Stimulated activated CD8-positive, alpha-beta memory T cell treated with anti-CD3 and anti-CD28 coated beads, Interleukin-7, amount 100 ng/mL, for 48 hours (primary cell): ENCODE measurements around the gene CD44.
A peak's percentile ranks its signal among the peaks of the same experiment; 100 is the strongest.

ENCODE experiments used
- DNase-seq, 2 donors: peaks; one replicate each; pipeline ENCODE4 v3.0.0-alpha.2; 2020; ENCODE audit warnings: low read depth in 1 of 2; ENCODE audit errors: extremely low read depth in 1 of 2

The CD44 gene

DNA sequence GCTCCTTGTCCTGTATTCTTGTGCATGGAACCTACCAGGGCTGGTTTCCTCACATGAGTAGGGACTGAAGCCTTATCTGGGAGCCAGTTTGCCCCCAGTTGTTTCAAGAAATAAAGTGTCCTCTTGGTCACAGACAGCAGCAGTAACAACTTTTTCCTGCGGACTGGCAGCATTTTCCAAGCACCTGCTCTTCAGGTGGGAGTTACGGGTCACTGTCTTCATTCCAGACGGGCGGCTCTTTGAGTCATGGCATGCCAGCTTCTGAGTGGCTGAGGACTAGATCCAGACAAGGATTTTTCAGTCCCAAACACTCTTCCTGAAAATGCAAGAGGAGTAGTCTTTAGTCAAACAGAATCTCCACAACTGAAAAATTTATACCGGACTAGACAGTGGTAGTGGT is 2.7 kb upstream of the CD44 start:
- no peak for DNase-seq

GRCh38 chr11:35138058-35138457 is 913 bp upstream of the CD44 start:
- DNase-seq = no peak

GRCh38 chr11:35138606-35138942 is 397 bp upstream of the CD44 start:
- no peak for DNase-seq

DNA sequence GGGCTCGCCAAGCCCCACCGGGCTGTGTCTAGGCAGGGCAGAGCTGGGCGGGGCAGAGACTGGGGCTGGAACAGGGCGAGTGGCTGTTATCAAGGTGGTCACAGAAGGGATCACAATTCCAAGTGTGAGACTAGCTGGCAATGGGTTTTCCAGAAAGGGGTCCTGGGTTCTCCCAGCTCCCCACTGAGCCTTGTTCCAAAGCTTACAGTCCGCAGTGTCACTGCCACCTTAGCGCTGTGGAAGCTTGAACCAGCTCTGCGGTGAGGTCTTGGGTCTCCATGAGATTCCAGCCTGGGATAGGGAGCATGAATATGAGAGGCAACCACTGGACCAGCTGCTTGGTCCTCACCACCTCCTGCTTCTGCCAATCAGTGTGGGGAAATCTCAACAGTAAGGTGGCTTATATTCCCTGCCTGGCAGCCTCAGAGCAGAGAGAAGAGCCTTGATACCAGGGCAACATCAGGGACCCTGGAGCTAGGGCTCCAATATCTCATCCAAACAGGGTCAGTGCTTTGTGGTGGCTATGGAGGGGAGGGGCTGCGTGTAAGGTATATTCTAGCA is 831 bp downstream of the CD44 start:
- DNase-seq = no peak

- DNase-seq = no peak
Observed at GRCh38 chr11:35141071-35141470, 2.1 kb downstream of the CD44 start.

- no peak for DNase-seq
Observed at GRCh38 chr11:35141571-35141971, 2.6 kb downstream of the CD44 start.

GRCh38 chr11:35142481-35143075 is 3.6 kb downstream of the CD44 start:
- DNase-seq = no peak

DNA sequence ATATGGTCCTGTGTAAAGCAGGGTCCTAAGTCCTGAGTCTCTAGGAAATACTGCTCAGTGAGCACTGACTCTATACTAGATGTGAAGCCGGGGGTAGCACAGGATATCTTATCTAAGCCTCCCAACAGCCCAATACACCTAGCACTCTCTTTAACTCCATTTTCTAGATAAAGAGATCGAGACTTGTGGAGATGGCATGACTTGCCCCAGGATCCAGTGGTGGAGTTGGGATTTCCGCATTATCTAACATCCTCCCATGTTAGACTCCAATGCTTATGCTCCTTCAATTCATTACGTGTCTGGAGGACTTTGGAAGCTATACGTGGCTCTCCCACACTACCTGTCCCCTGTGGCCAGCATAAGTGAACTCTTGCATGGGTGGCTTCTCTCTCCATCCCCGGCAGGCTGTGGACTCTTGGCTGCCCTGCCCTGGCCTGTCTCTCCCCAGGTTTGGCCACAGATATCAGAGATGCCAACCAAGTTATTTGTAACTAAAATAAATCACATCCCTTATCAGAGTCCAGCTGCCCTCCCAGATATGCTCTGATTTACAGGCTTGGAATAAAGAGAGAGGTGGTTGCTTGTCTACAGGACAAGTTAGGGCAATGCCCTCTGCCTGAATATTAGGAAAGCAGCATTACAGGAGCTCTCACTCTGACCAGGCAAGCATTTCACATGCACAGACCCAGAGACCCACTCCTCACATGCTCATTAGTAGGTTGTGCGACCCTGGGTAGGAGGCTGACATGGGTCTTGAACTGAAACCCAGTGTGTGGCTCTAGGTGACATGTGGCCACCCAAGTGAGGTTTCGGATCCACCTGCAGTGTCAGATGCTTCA is 4.5 kb downstream of the CD44 start:
- DNase-seq = no peak

- DNase-seq = peak in 1 of 2 donors; percentile 64
Observed at GRCh38 chr11:35144136-35144741, 5.3 kb downstream of the CD44 start.

- no peak for DNase-seq
Observed at GRCh38 chr11:35144806-35145205, 5.8 kb downstream of the CD44 start.

GRCh38 chr11:35145271-35145670 is 6.3 kb downstream of the CD44 start:
- peak in 1 of 2 donors; percentile 65 for DNase-seq

DNA sequence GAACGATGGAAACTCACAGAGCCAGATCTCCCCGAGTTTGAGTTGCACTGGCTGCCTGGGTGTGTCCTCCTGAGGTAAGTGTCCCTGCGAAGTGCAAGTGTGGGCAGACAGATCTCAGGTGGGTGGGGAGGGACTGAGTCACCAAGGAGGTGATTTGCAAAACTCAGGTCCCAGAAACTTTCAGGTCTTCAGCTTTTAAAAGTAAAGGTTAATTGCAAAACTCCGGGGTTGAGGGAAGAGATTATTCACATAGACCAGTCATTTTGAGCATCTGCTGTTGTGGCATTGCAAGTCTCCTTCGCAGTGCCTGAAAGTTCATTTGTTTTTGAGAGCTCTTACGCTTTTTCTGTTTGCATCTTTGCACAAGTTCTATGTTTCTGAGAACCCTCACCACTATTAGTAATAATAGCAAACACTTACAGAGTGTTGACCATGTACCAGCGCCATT is 7.1 kb downstream of the CD44 start:
- peak in 1 of 2 donors; percentile 88 for DNase-seq

- DNase-seq = no peak
Observed at GRCh38 chr11:35146711-35147110, 7.7 kb downstream of the CD44 start.

GRCh38 chr11:35147235-35147634 is 8.3 kb downstream of the CD44 start:
- DNase-seq = no peak

GRCh38 chr11:35148163-35148837 is 9.3 kb downstream of the CD44 start:
- DNase-seq = no peak

- no peak for DNase-seq
Observed at GRCh38 chr11:35150454-35150853, 11.5 kb downstream of the CD44 start.

DNA sequence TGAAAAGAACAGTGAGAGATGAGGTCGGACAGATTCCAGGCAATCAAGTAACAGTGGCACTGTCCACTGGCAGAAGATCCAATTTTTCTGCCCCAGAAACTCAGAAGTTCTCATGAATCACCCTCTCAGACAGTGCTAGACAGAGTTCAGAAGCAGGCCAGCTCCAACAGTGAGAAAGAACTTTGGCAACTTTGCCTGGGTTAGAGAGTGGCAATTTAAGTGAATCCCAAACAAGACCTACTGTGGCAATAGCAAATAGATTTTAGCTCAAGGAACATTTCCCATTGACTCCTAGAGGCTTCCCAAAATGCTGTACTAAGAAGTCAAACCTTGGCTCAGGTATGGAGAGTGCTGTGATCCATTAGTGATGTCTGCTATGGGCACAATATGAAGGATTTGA is 12.3 kb downstream of the CD44 start:
- no peak for DNase-seq

GRCh38 chr11:35151683-35152280 is 12.8 kb downstream of the CD44 start:
- DNase-seq = no peak

GRCh38 chr11:35152575-35152974 is 13.6 kb downstream of the CD44 start:
- DNase-seq = no peak

DNA sequence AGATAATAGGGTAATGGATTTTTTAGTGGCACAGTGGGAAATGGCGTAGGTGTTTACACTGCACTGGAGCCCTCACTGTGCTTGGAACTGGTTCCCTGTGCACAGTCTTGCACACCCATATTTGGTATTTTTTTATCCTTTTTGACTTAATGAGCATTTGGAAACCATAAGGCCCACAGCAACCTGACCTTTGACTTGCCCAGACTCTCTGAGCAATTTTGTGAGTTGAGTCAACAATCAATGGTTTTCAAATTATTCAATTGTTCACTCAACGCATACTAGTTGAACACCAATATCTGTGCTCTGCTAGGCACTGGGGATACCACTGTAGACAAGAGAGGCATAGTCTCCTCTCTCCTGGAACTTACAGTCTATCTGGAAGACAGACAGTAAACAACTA is 14.3 kb downstream of the CD44 start:
- DNase-seq = no peak

- no peak for DNase-seq
Observed at GRCh38 chr11:35154952-35155351, 16.0 kb downstream of the CD44 start.
